Measurements from ENCODE around the gene RMDN2. TPM values are rescaled to one million over a fixed set of nuclear protein-coding genes. Genes with fewer than 3 reads are reported as not detected.

The RMDN2 gene
- total RNA-seq, 1 donor from 2014 or later, result 6.5 TPM

DNA sequence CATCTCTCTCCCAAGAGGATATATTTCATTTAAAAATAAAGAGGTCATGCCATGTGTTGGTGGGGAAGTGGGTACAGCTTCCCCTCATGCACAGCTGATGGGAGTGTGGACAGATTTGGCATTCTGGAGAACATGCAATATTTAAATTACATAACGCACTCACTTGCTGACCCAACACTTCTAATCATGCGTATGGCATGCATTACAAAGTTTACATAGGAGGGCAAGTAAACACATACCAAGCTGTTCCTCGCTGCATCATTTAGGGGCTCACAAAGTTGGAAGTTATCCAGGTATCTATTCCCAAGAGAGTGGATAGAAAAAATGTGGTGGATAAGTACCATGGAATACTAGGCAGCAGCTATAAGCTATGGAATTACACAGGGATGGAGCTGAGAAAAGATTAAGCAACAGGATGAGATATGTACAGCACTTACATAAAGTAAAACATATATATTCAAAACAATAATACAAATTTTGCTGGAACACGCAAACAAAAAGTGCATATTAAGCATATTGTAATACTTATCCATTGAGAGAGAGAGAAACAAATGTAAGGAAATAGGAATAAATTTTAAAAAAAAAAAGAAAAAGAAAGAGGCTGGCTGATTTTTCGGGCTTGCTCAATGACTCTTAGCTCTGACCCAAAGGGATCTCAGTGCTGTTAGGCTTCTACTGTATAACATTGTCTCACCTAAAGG, 139.9 kb downstream of the RMDN2 start:
- DNase-seq, result no peak
- Histone ChIP-seq H3K27me3 (ENCODE audit: low read depth) (no peaks in the 10 kb centered on the region), H3K36me3 (no peaks in the 10 kb centered on the region), H3K27ac (replicated peaks) (no peak overlapping the region), H3K9me3 (replicated peaks) (no peaks in the 10 kb centered on the region), H3K4me1 (peaks cover 14% of the 10 kb centered on the region), H3K4me3 (no peak overlapping the region)
- intact Hi-C loops (cut with micrococcal nuclease), result no loop called here
- TF ChIP-seq, protein P1, sequence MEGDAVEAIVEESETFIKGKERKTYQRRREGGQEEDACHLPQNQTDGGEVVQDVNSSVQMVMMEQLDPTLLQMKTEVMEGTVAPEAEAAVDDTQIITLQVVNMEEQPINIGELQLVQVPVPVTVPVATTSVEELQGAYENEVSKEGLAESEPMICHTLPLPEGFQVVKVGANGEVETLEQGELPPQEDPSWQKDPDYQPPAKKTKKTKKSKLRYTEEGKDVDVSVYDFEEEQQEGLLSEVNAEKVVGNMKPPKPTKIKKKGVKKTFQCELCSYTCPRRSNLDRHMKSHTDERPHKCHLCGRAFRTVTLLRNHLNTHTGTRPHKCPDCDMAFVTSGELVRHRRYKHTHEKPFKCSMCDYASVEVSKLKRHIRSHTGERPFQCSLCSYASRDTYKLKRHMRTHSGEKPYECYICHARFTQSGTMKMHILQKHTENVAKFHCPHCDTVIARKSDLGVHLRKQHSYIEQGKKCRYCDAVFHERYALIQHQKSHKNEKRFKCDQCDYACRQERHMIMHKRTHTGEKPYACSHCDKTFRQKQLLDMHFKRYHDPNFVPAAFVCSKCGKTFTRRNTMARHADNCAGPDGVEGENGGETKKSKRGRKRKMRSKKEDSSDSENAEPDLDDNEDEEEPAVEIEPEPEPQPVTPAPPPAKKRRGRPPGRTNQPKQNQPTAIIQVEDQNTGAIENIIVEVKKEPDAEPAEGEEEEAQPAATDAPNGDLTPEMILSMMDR (IDR thresholded peaks at IDR 0.05; ENCODE audit: borderline replicate concordance), result no peak

GRCh38 chr2:38065502-38066135, 140.5 kb downstream of the RMDN2 start:
- Histone ChIP-seq H3K27ac (replicated peaks) (no peak overlapping the region), H3K4me1 (peaks cover 21% of the 10 kb centered on the region), H3K4me3 (no peak overlapping the region), H3K9me3 (replicated peaks) (no peaks in the 10 kb centered on the region), H3K36me3 (peaks cover 3% of the 10 kb centered on the region), H3K27me3 (ENCODE audit: low read depth) (no peaks in the 10 kb centered on the region)
- DNase-seq, result no peak
- intact Hi-C loops (cut with micrococcal nuclease), result no loop called here
- TF ChIP-seq, protein P1 (IDR thresholded peaks at IDR 0.05; ENCODE audit: borderline replicate concordance), result no peak

GRCh38 chr2:38066421-38067115, 141.5 kb downstream of the RMDN2 start:
- DNase-seq, result no peak
- peaks cover 9% of the 10 kb centered on the region for H3K36me3 ChIP-seq
- intact Hi-C loops (cut with micrococcal nuclease), result no loop called here
- H3K4me1 ChIP-seq, result peaks cover 30% of the 10 kb centered on the region
- TF ChIP-seq, protein P1 (IDR thresholded peaks at IDR 0.05; ENCODE audit: borderline replicate concordance), result no peak
- H3K4me3 ChIP-seq, result no peak overlapping the region
- H3K27me3 ChIP-seq (ENCODE audit: low read depth), result no peaks in the 10 kb centered on the region
- peak overlapping the region; percentile 40 for H3K27ac ChIP-seq (replicated peaks)
- no peaks in the 10 kb centered on the region for H3K9me3 ChIP-seq (replicated peaks)

Other genes with a start within 250 kb of the RMDN2 start
- 17.7 TPM for gene CYP1B1, start 150.9 kb downstream of the RMDN2 start, total RNA-seq